Esophagus squamous epithelium (tissue), 4 donors: ENCODE data around the gene APOBEC3C.

Experiments used
- CTCF ChIP-seq, 6 experiments: fragments of 450-650 bp in 4 of 6; fragments of 200-600 bp in 2 of 6; sonication (generic) in 2 of 6; IDR thresholded peaks; one replicate each; pipeline ENCODE4 v1.5.1; 2016 to 2019; ENCODE audit warnings: antibody characterized with exemption in 6 of 6, mild to moderate bottlenecking in 4 of 6, moderate library complexity in 4 of 6
- POLR2A ChIP-seq, 4 donors: fragments of 450-650 bp; IDR thresholded peaks; one replicate each; pipeline ENCODE4 v1.6.1; 2017; ENCODE audit warnings: antibody characterized with exemption in 4 of 4, mild to moderate bottlenecking in 4 of 4, moderate library complexity in 3 of 4

DNA sequence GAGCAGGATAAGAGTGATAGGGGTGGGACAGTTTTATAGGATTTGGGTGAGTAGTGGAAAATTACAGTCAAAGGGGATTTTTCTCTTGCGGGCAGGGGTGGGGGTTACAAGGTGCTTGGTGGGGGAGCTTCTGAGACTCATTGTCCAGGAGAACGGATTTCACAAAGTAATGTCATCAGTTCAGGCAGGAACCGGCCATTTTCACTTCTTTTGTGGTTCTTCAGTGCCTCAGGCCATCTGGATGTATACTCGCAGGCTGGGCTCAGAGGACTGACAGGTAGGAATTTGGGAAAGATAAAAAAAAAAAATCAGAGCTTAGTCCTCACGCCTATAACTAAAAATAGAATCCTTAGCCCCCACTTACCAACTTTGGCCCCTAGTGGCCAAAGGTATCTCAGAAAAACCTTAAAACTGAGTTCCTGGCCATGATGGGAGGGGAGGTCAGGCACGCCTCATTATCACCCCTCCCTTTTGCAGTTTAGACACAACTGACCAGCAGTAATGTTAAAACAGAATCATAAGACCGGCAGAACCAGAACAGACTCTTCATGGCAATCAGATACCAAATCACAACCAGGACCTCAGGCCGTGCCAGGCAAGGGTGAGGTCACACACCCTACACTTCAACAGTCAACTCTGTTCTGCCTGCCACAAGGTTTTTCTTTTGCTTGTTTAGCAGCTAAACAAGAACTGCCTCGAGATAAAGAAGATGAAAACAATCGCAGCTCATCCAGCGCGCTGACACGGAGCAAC lies 54.2 kb downstream of the APOBEC3C start:
- no peak for TF ChIP-seq CTCF (IDR thresholded peaks at IDR 0.05)
- TF ChIP-seq POLR2A (IDR thresholded peaks at IDR 0.05), result no peak
